ENCODE data around the gene CRYGC. TPM values are rescaled to one million over a fixed set of nuclear protein-coding genes. Genes with fewer than 3 reads are reported as not detected.
A peak's percentile ranks its signal among the peaks of the same experiment; 100 is the strongest.

The CRYGC gene
- total and polyA plus RNA-seq, 2 donors (not counting 3 experiments of a cell fraction or from before 2014, with no cell fraction given) = not detected

DNA sequence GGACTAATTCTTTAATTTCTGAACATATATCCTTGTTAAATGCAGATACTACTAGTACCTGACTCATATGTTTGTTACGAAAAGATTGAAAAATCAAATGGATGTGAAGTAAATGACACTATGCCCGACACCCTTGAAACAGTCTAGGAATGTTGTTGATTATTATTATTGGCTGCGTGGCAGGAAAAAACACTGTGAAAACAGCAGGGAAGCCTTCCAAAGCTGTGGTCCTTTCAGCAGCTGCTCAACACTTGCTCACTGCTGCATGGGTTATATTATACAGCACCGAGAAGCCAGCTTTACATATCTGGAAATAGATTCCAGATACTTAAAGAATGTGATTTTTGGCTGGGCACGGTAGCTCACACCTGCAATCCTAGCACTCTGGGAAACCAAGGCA lies 31.8 kb downstream of the CRYGC start:
- no peaks in the 10 kb centered on the region for H3K4me1 ChIP-seq (ENCODE audit: control insufficient read depth, extremely low read depth, insufficient read depth, low read length)
- H3K9me1 ChIP-seq (replicated peaks; ENCODE audit: control insufficient read depth, extremely low read depth, insufficient read depth, low read length) = no peaks in the 10 kb centered on the region
- H3K27me3 ChIP-seq (ENCODE audit: control insufficient read depth in 2 of 2, insufficient read depth in 2 of 2, low read length in 2 of 2) = no peaks in the 10 kb centered on the region
- no peak overlapping the region for H3K4me2 ChIP-seq (ENCODE audit: insufficient read depth, low read length)
- no peak overlapping the region for H2AFZ ChIP-seq (ENCODE audit: low read depth, low read length)
- no TSS peak for BruUV-seq (replicated peaks)
- peak; percentile 60 for DNase-seq (ENCODE audit: low read depth, low spot score)
- intact Hi-C loops (cut with micrococcal nuclease) (no loop called here), dilution Hi-C loops (cut with MboI; ENCODE audit: extremely low pct_ligation_motif_present, low sequenced_read_pairs) (no loop called here)
- H3K9me3 ChIP-seq (replicated peaks; ENCODE audit: control insufficient read depth, insufficient read depth, low read length) = no peaks in the 10 kb centered on the region
- no peak overlapping the region for H3K27ac ChIP-seq (ENCODE audit: insufficient read depth, low read depth, low read length)
- POLR2A ChIA-PET = no interaction called here
- no peak for FAIRE-seq
- CTCF ChIA-PET = no interaction called here
- TF ChIP-seq EZH2 (IDR thresholded peaks at IDR 0.05; ENCODE audit: borderline replicate concordance, low read depth, low read length, severe bottlenecking) (no peak), FOS (IDR thresholded peaks at IDR 0.05; ENCODE audit: borderline replicate concordance, insufficient read depth, low read length) (no peak), POLR2AphosphoS5 (IDR thresholded peaks at IDR 0.05; ENCODE audit: insufficient read depth, low read depth, low read length) (no peak), MYC (IDR thresholded peaks at IDR 0.05; ENCODE audit: low read depth, low read length) (no peak), GATA2 (IDR thresholded peaks at IDR 0.05; ENCODE audit: insufficient read depth, insufficient read length, low read depth, low read length) (no peak), JUN (IDR thresholded peaks at IDR 0.05; ENCODE audit: borderline replicate concordance, insufficient read depth, insufficient read length, low read depth) (no peak), POLR2A (IDR thresholded peaks at IDR 0.05; ENCODE audit: low read depth, low read length) (no peak)
- TF ChIP-seq, protein P1, sequence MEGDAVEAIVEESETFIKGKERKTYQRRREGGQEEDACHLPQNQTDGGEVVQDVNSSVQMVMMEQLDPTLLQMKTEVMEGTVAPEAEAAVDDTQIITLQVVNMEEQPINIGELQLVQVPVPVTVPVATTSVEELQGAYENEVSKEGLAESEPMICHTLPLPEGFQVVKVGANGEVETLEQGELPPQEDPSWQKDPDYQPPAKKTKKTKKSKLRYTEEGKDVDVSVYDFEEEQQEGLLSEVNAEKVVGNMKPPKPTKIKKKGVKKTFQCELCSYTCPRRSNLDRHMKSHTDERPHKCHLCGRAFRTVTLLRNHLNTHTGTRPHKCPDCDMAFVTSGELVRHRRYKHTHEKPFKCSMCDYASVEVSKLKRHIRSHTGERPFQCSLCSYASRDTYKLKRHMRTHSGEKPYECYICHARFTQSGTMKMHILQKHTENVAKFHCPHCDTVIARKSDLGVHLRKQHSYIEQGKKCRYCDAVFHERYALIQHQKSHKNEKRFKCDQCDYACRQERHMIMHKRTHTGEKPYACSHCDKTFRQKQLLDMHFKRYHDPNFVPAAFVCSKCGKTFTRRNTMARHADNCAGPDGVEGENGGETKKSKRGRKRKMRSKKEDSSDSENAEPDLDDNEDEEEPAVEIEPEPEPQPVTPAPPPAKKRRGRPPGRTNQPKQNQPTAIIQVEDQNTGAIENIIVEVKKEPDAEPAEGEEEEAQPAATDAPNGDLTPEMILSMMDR (IDR thresholded peaks at IDR 0.05; ENCODE audit: extremely low read depth in 1 of 2, insufficient read depth in 1 of 2, low read depth in 1 of 2, low read length in 2 of 2) = no peak
- TF ChIP-seq, protein P2, sequence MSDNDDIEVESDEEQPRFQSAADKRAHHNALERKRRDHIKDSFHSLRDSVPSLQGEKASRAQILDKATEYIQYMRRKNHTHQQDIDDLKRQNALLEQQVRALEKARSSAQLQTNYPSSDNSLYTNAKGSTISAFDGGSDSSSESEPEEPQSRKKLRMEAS (IDR thresholded peaks at IDR 0.05; ENCODE audit: insufficient read depth, insufficient read length) = no peak
- no peak overlapping the region for H3K9ac ChIP-seq (replicated peaks; ENCODE audit: extremely low read depth, insufficient read depth, low read length)
- H3K79me2 ChIP-seq (ENCODE audit: control insufficient read depth, insufficient read depth, low read length) = no peaks in the 10 kb centered on the region
- H3K36me3 ChIP-seq (ENCODE audit: control insufficient read depth in 2 of 2, extremely low read depth in 1 of 2, insufficient read depth in 2 of 2, low read length in 2 of 2) = no peaks in the 10 kb centered on the region
- H4K20me1 ChIP-seq (replicated peaks; ENCODE audit: control insufficient read depth, extremely low read depth, insufficient read depth, low read length) = no peaks in the 10 kb centered on the region
- no peak overlapping the region for H3K4me3 ChIP-seq (replicated peaks in 1 of 3; ENCODE audit: insufficient read depth in 1 of 3, low read depth in 1 of 3, low read length in 3 of 3)
